Gastrocnemius medialis (tissue), 4 donors: ENCODE data around the gene C1QA. TPM values are rescaled to one million over a fixed set of nuclear protein-coding genes. Genes with fewer than 3 reads are reported as not detected.

ENCODE experiments used
- ATAC-seq, 2 donors: fragments of 150-250 bp; one replicate each; pipeline ENCODE4 v1.9.1; 2016
- DNase-seq, 2 donors: peaks; one replicate each; pipeline ENCODE4 v3.0.0-alpha.2; 2019
- H3K27ac ChIP-seq, 4 donors: fragments of 200-600 bp; sonication (generic); 1 replicate in 1 of 4; 2 replicates in 3 of 4; pipeline ENCODE4 v1.5.1; 2016 to 2018; ENCODE audit warnings: mild to moderate bottlenecking in 2 of 4, moderate library complexity in 1 of 4
- H3K27me3 ChIP-seq, 3 donors: fragments of 200-600 bp; sonication (generic) in 2 of 3; 1 replicate in 1 of 3; 2 replicates in 2 of 3; pipeline versions ENCODE4 v1.5.1 to v1.6.0; 2016 to 2019; ENCODE audit warnings: mild to moderate bottlenecking in 1 of 3, moderate library complexity in 1 of 3
- H3K36me3 ChIP-seq, 2 donors: fragments of 200-600 bp; sonication (generic) in 1 of 2; one replicate each; pipeline ENCODE4 v1.5.1; 2017 to 2018
- H3K4me1 ChIP-seq, 2 donors: fragments of 200-600 bp; sonication (generic) in 1 of 2; one replicate each; pipeline ENCODE4 v1.5.1; 2016 to 2017; ENCODE audit warnings: mild to moderate bottlenecking in 2 of 2
- H3K4me3 ChIP-seq, 4 donors: fragments of 200-600 bp; sonication (generic) in 3 of 4; 1 replicate in 1 of 4; 2 replicates in 3 of 4; pipeline ENCODE4 v1.5.1; 2016 to 2019; ENCODE audit warnings: mild to moderate bottlenecking in 2 of 4
- H3K9me3 ChIP-seq, 3 donors: fragments of 200-600 bp; sonication (generic) in 2 of 3; 1 replicate in 1 of 3; 2 replicates in 2 of 3; pipeline ENCODE4 v1.5.1; 2016 to 2019
- POLR2A ChIP-seq, 2 donors: fragments of 450-650 bp; IDR thresholded peaks; one replicate each; pipeline ENCODE4 v1.6.1; 2017; ENCODE audit warnings: antibody characterized with exemption in 2 of 2, mild to moderate bottlenecking in 2 of 2, moderate library complexity in 2 of 2
- in situ Hi-C, 4 donors: fragments of 200-750 bp; cut with MboI; loops; one replicate each; pipeline versions ENCODE4 v1.15.0 to v1.8.0; 2017; ENCODE audit warnings: low sequenced_read_pairs in 4 of 4
- intact Hi-C: fragments of 100-400 bp; cut with DNase I; formaldehyde crosslinking; loops from one replicate; pipeline ENCODE4 v1.15.1; 2023; ENCODE audit warnings: low total_unique reads
- total RNA-seq, 4 donors: library from RNA; depleted of rRNA; stranded (reverse); fragments of >200 nt; gene quantifications; one replicate each; pipeline versions ENCODE4 v1.1.0 to v1.2.3, GENCODE V29; 2016
- TF ChIP-seq, protein P1 (sequence below), 5 experiments: fragments of 450-650 bp in 3 of 5; fragments of 200-600 bp in 2 of 5; sonication (generic) in 2 of 5; IDR thresholded peaks in 4 of 5; conservative IDR thresholded peaks in 1 of 5; 1 replicate in 4 of 5; 2 replicates in 1 of 5; pipeline ENCODE4 v1.5.1; 2016 to 2019; ENCODE audit warnings: antibody characterized with exemption in 5 of 5, mild to moderate bottlenecking in 3 of 5, moderate library complexity in 3 of 5

C1QA gene
- total RNA-seq, 4 donors from 2014 or later, result 14.3 to 64.4 (median 33.0) TPM

GRCh38 chr1:22619798-22620197 lies 16.6 kb upstream of the C1QA start:
- H3K4me3 ChIP-seq, result no peak overlapping the region
- no peaks in the 10 kb centered on the region for H3K4me1 ChIP-seq
- TF ChIP-seq, protein P1, sequence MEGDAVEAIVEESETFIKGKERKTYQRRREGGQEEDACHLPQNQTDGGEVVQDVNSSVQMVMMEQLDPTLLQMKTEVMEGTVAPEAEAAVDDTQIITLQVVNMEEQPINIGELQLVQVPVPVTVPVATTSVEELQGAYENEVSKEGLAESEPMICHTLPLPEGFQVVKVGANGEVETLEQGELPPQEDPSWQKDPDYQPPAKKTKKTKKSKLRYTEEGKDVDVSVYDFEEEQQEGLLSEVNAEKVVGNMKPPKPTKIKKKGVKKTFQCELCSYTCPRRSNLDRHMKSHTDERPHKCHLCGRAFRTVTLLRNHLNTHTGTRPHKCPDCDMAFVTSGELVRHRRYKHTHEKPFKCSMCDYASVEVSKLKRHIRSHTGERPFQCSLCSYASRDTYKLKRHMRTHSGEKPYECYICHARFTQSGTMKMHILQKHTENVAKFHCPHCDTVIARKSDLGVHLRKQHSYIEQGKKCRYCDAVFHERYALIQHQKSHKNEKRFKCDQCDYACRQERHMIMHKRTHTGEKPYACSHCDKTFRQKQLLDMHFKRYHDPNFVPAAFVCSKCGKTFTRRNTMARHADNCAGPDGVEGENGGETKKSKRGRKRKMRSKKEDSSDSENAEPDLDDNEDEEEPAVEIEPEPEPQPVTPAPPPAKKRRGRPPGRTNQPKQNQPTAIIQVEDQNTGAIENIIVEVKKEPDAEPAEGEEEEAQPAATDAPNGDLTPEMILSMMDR (IDR thresholded peaks at IDR 0.05 in 4 of 5, conservative IDR thresholded peaks at IDR 0.05 in 1 of 5), result no peak
- no peak for TF ChIP-seq POLR2A (IDR thresholded peaks at IDR 0.05)
- intact Hi-C loops, result no loop called here
- DNase-seq, result no peak
- no peaks in the 10 kb centered on the region for H3K36me3 ChIP-seq
- no peak overlapping the region for H3K27ac ChIP-seq
- no peaks in the 10 kb centered on the region for H3K9me3 ChIP-seq
- in situ Hi-C loops, result no loop called here
- peaks cover 45 to 58% (median 53%) of the 10 kb centered on the region in 3 donors for H3K27me3 ChIP-seq
- ATAC-seq, result no peak

DNA sequence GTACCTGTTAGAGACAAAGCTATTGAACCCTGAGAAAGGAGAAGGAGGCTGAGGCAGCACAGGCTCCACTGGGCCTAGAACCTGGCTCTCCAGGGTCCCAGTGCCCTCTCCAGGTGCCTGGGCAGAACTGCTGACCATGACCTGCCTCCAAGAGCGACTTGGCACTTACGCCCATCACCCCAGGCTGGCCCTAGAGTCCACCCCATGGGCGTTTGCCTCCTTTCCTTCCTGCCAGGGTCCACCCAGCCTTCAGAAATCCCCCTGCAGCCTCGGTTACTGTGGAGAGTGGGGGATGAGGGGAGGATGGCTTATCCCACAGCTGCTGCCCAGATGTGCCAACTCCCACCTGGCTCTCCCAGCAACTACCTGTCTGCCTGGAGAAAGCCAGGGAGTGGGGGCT lies 14.7 kb upstream of the C1QA start:
- ATAC-seq, result no peak
- no peak for TF ChIP-seq POLR2A (IDR thresholded peaks at IDR 0.05)
- TF ChIP-seq, protein P1 (IDR thresholded peaks at IDR 0.05 in 4 of 5, conservative IDR thresholded peaks at IDR 0.05 in 1 of 5), result no peak
- DNase-seq, result no peak
- Histone ChIP-seq H3K4me3 (no peak overlapping the region), H3K9me3 (no peaks in the 10 kb centered on the region), H3K27me3 (peaks cover 45 to 69% (median 59%) of the 10 kb centered on the region in 3 donors), H3K36me3 (no peaks in the 10 kb centered on the region), H3K27ac (no peak overlapping the region), H3K4me1 (no peaks in the 10 kb centered on the region)
- intact Hi-C loops (no loop called here), in situ Hi-C loops (no loop called here)

GRCh38 chr1:22625262-22625925 lies 11.0 kb upstream of the C1QA start:
- in situ Hi-C loops, result loop anchor here in 2 of 4 donors (25.0 kb wide), 1 partner anchor 513 kb away; no protein-coding TSS in a partner anchor
- DNase-seq (no peak), ATAC-seq (no peak)
- no peak for TF ChIP-seq POLR2A (IDR thresholded peaks at IDR 0.05)
- TF ChIP-seq, protein P1 (IDR thresholded peaks at IDR 0.05 in 4 of 5, conservative IDR thresholded peaks at IDR 0.05 in 1 of 5), result no peak
- H3K27ac ChIP-seq, result no peak overlapping the region
- H3K27me3 ChIP-seq, result peaks cover 39 to 60% (median 46%) of the 10 kb centered on the region in 3 donors
- H3K4me1 ChIP-seq, result no peaks in the 10 kb centered on the region
- no peaks in the 10 kb centered on the region for H3K9me3 ChIP-seq
- intact Hi-C loops, result no loop called here
- no peaks in the 10 kb centered on the region for H3K36me3 ChIP-seq
- no peak overlapping the region for H3K4me3 ChIP-seq

DNA sequence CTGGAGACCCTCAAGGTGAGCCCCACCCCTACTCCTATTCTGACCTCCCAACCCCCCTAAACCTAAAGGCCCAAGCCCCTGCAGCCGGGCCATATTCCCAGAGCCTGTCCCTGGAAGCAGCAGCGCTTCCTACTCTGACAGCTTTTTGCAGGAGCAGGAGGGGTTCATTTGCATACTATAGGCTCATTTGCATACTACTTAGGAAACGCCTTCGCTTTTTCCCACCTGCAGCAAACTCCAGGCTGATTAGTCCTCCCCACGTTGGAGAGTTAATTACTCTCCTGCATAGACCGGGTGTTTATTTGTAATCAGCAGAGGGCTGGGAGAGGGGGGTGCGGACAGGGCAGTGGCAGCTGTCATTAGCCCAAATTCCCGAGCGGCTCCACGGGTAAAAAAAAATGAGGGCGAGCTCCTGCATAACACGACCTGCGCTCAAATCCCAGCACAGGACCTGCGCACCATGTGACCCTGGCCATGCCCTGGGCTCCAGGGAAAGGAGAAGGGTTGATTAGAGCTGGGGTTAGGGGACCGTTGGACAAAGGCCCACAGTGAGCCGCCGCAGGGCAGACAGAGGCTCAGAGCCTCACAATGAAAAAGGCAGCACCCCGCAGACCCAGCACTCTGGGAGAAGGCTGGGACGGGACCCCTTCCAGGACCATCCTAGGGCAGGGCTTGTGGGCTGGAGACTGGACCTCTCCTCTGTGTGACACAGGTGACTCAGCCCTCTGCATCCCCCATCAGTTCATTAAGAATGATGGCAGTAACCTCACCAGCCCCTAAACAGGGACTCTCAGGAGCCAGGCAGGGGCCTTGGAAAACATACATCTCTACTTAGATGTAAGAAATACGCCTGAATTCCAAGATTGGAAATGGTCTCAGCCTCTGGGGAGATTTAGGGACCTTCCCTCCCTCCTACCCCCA lies 9.9 kb upstream of the C1QA start:
- Histone ChIP-seq H3K4me3 (no peak overlapping the region), H3K9me3 (no peaks in the 10 kb centered on the region), H3K27ac (no peak overlapping the region), H3K4me1 (no peaks in the 10 kb centered on the region), H3K36me3 (no peaks in the 10 kb centered on the region), H3K27me3 (peaks cover 38 to 52% (median 38%) of the 10 kb centered on the region in 3 donors)
- in situ Hi-C loops (loop anchor here in 2 of 4 donors (25.0 kb wide), 1 partner anchor 514 kb away; no protein-coding TSS in a partner anchor), intact Hi-C loops (no loop called here)
- DNase-seq (no peak), ATAC-seq (no peak)
- TF ChIP-seq, protein P1 (IDR thresholded peaks at IDR 0.05 in 4 of 5, conservative IDR thresholded peaks at IDR 0.05 in 1 of 5), result no peak
- TF ChIP-seq POLR2A (IDR thresholded peaks at IDR 0.05), result no peak
